HEK293T (cell line): Measurements from ENCODE around the gene PDE10A.

Experiments
- BHLHE40 ChIP-seq: fragments of 450-650 bp; IDR thresholded peaks from 2 replicates; pipeline ENCODE4 v1.6.1; 2016; ENCODE audit warnings: mild to moderate bottlenecking, moderate library complexity, borderline replicate concordance
- CTBP1 ChIP-seq: fragments of 450-650 bp; IDR thresholded peaks from 2 replicates; pipeline ENCODE4 v1.6.1; 2016; ENCODE audit warnings: borderline replicate concordance
- FOXA1 ChIP-seq: fragments of 450-650 bp; IDR thresholded peaks from 2 replicates; pipeline ENCODE4 v1.6.1; 2016; ENCODE audit warnings: mild to moderate bottlenecking
- FOXK2 ChIP-seq: fragments of 450-650 bp; IDR thresholded peaks from 2 replicates; pipeline ENCODE4 v1.6.1; 2016; ENCODE audit warnings: mild to moderate bottlenecking
- FOXM1 ChIP-seq: fragments of 450-650 bp; IDR thresholded peaks from 2 replicates; pipeline ENCODE4 v1.6.1; 2017; ENCODE audit warnings: mild to moderate bottlenecking, borderline replicate concordance
- HDGF ChIP-seq: fragments of 450-650 bp; IDR thresholded peaks from 2 replicates; pipeline ENCODE4 v1.6.1; 2017; ENCODE audit warnings: antibody characterized with exemption, borderline replicate concordance
- NFRKB ChIP-seq: fragments of 450-650 bp; IDR thresholded peaks from 2 replicates; pipeline ENCODE4 v1.6.1; 2016; ENCODE audit warnings: mild to moderate bottlenecking, moderate library complexity
- PKNOX1 ChIP-seq: fragments of 450-650 bp; IDR thresholded peaks from 2 replicates; pipeline ENCODE4 v1.6.1; 2016
- SP1 ChIP-seq: fragments of 450-650 bp; IDR thresholded peaks from 2 replicates; pipeline ENCODE4 v1.6.1; 2017
- TARDBP ChIP-seq: fragments of 450-650 bp; IDR thresholded peaks from 2 replicates; pipeline ENCODE4 v1.6.1; 2016
- ZNF384 ChIP-seq: fragments of 450-650 bp; IDR thresholded peaks from 2 replicates; pipeline ENCODE4 v1.6.1; 2016

GRCh38 chr6:165478581-165478980, 184.5 kb downstream of the PDE10A start:
- TF ChIP-seq ZNF384 (no peak), TARDBP (no peak), FOXM1 (no peak), FOXA1 (no peak), HDGF (no peak), BHLHE40 (no peak), PKNOX1 (no peak), CTBP1 (no peak), SP1 (no peak), NFRKB (no peak), FOXK2 (no peak)
